ENCODE results near the gene ZNF777.
"Not testable (repeated sequence)": the region's sequence is repeated elsewhere in the genome, so short reads cannot be mapped to it uniquely, and the experiment has no call there.

ZNF777 gene

GRCh38 chr7:149404825-149405224, 56.0 kb downstream of the ZNF777 start:
- no peak for DNase-seq

DNA sequence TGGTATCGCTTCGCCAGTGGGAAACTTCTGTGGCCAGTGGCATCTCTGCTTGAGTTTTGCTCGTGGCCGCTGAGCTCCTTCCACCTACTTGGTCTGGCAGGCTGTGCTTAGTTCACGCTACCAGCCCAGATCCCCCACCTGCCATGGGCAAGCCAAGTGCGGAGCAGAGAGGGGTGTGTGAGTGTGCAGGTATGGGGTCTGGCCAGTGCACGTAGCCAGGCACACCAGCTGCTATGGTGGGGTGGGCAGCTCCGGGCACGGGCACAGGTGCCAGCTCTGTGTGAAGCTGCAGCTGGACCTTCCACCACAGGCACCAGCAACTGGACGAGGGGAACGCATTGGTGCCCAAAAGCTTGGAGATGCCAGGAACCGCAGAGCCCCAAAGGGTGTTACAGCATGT, 56.5 kb downstream of the ZNF777 start:
- no peak for DNase-seq

GRCh38 chr7:149398195-149398820, 62.6 kb downstream of the ZNF777 start:
- DNase-seq: no peak

- DNase-seq: no peak
Observed at GRCh38 chr7:149397470-149398043, 63.3 kb downstream of the ZNF777 start.

- DNase-seq: not testable (repeated sequence)
Observed at GRCh38 chr7:149388550-149389335, 72.1 kb downstream of the ZNF777 start.

GRCh38 chr7:149386514-149386913, 74.3 kb downstream of the ZNF777 start:
- not testable (repeated sequence) for DNase-seq

DNA sequence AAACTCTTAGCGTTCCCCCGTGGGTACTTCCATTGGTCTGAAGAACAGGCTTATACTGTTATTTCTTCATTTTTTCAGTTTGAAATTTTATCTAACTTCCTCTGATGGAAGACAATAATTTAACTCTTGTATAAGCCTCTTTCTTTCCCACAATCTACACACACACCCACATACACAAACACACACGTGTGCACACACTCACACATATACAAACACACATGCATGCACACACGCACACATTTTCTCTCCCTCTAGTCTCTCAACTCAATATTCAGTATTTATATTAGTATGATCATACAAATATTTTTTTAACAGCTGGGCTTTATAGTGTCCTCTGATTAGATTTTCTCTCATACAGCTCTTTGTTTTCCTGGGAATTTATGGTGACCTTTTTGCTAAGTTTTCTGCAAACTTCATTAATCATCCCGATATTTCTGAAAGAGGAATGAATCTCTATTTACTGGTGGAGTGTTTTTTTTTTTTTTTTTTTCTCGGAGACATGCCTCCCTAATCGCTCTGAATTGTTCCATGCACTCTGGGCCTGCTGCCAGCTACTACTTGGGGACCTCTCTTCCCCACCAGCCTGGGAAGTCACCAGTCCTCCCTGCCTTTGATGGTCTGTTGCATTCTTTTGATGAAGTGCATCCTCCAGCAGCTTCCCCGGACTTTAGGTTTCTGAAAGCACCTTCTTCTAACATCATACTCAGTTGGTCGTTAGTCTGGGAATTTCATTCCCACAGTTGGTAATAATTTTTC, 75.5 kb downstream of the ZNF777 start:
- no peak for DNase-seq
